ENCODE measurements around the gene CCDC92B. TPM values are rescaled to one million over a fixed set of nuclear protein-coding genes. Genes with fewer than 3 reads are reported as not detected.

The CCDC92B gene
- polyA plus RNA-seq, 2 donors: 0.44 to 1.2 TPM

- H3K9me3 ChIP-seq (ENCODE audit: control insufficient read depth in 2 of 2, insufficient read depth in 1 of 2, low read depth in 1 of 2, low read length in 1 of 2): no peaks in the 10 kb centered on the region
- peak overlapping the region in 1 of 2 donors; percentile 97 for H3K27ac ChIP-seq (ENCODE audit: low read depth in 2 of 2, low read length in 1 of 2)
- peaks cover 0 to 27% of the 10 kb centered on the region in 2 donors for H3K36me3 ChIP-seq (ENCODE audit: control insufficient read depth in 2 of 2, insufficient read depth in 2 of 2, low read length in 1 of 2)
- H3K4me3 ChIP-seq (ENCODE audit: low read depth in 1 of 2, low read length in 2 of 2): no peak overlapping the region
- peaks cover 19 to 33% of the 10 kb centered on the region in 2 donors for H3K4me1 ChIP-seq (ENCODE audit: control insufficient read depth in 2 of 2, insufficient read depth in 2 of 2, low read length in 1 of 2)
- H3K27me3 ChIP-seq (ENCODE audit: control insufficient read depth in 1 of 2, insufficient read depth in 2 of 2, low read length in 2 of 2): no peaks in the 10 kb centered on the region
- 52 to 57% methylated on average over 20 to 21 of the region's 21 CpGs for WGBS, 2 donors
These were observed 42.4 kb downstream of the CCDC92B start for GRCh38 chr17:2706911-2707510.

GRCh38 chr17:2705888-2706795, 43.3 kb downstream of the CCDC92B start:
- H3K36me3 ChIP-seq (ENCODE audit: control insufficient read depth in 2 of 2, insufficient read depth in 2 of 2, low read length in 1 of 2): peaks cover 3 to 36% of the 10 kb centered on the region in 2 donors
- H3K27ac ChIP-seq (ENCODE audit: low read depth in 2 of 2, low read length in 1 of 2): peak overlapping the region in 1 of 2 donors; percentile 23
- no peaks in the 10 kb centered on the region for H3K9me3 ChIP-seq (ENCODE audit: control insufficient read depth in 2 of 2, insufficient read depth in 1 of 2, low read depth in 1 of 2, low read length in 1 of 2)
- no peak overlapping the region for H3K4me3 ChIP-seq (ENCODE audit: low read depth in 1 of 2, low read length in 2 of 2)
- H3K27me3 ChIP-seq (ENCODE audit: control insufficient read depth in 1 of 2, insufficient read depth in 2 of 2, low read length in 2 of 2): no peaks in the 10 kb centered on the region
- WGBS, 2 donors: 87 to 88% methylated on average over 25 of the region's 25 CpGs
- H3K4me1 ChIP-seq (ENCODE audit: control insufficient read depth in 2 of 2, insufficient read depth in 2 of 2, low read length in 1 of 2): peaks cover 19 to 33% of the 10 kb centered on the region in 2 donors

- H3K9me3 ChIP-seq (ENCODE audit: control insufficient read depth in 2 of 2, insufficient read depth in 1 of 2, low read depth in 1 of 2, low read length in 1 of 2): no peaks in the 10 kb centered on the region
- peaks cover 12 to 44% of the 10 kb centered on the region in 2 donors for H3K36me3 ChIP-seq (ENCODE audit: control insufficient read depth in 2 of 2, insufficient read depth in 2 of 2, low read length in 1 of 2)
- H3K27ac ChIP-seq (ENCODE audit: low read depth in 2 of 2, low read length in 1 of 2): no peak overlapping the region
- 80 to 86% methylated on average over 7 of the region's 7 CpGs for WGBS, 2 donors
- H3K4me3 ChIP-seq (ENCODE audit: low read depth in 1 of 2, low read length in 2 of 2): no peak overlapping the region
- H3K4me1 ChIP-seq (ENCODE audit: control insufficient read depth in 2 of 2, insufficient read depth in 2 of 2, low read length in 1 of 2): peaks cover 19 to 27% of the 10 kb centered on the region in 2 donors
- H3K27me3 ChIP-seq (ENCODE audit: control insufficient read depth in 1 of 2, insufficient read depth in 2 of 2, low read length in 2 of 2): no peaks in the 10 kb centered on the region
These were observed 44.2 kb downstream of the CCDC92B start for GRCh38 chr17:2705263-2705662.

- Histone ChIP-seq H3K9me3 (ENCODE audit: control insufficient read depth in 2 of 2, insufficient read depth in 1 of 2, low read depth in 1 of 2, low read length in 1 of 2) (no peaks in the 10 kb centered on the region), H3K36me3 (ENCODE audit: control insufficient read depth in 2 of 2, insufficient read depth in 2 of 2, low read length in 1 of 2) (peaks cover 13 to 48% of the 10 kb centered on the region in 2 donors), H3K27ac (ENCODE audit: low read depth in 2 of 2, low read length in 1 of 2) (no peak overlapping the region), H3K4me1 (ENCODE audit: control insufficient read depth in 2 of 2, insufficient read depth in 2 of 2, low read length in 1 of 2) (peaks cover 15 to 23% of the 10 kb centered on the region in 2 donors), H3K4me3 (ENCODE audit: low read depth in 1 of 2, low read length in 2 of 2) (no peak overlapping the region), H3K27me3 (ENCODE audit: control insufficient read depth in 1 of 2, insufficient read depth in 2 of 2, low read length in 2 of 2) (no peaks in the 10 kb centered on the region)
- 63 to 78% methylated on average over 4 of the region's 4 CpGs for WGBS, 2 donors
These were observed 44.6 kb downstream of the CCDC92B start for GRCh38 chr17:2704890-2705248.

GRCh38 chr17:2704031-2704889, 45.2 kb downstream of the CCDC92B start:
- Histone ChIP-seq H3K36me3 (ENCODE audit: control insufficient read depth in 2 of 2, insufficient read depth in 2 of 2, low read length in 1 of 2) (peaks cover 13 to 49% of the 10 kb centered on the region in 2 donors), H3K27me3 (ENCODE audit: control insufficient read depth in 1 of 2, insufficient read depth in 2 of 2, low read length in 2 of 2) (no peaks in the 10 kb centered on the region), H3K4me3 (ENCODE audit: low read depth in 1 of 2, low read length in 2 of 2) (no peak overlapping the region), H3K4me1 (ENCODE audit: control insufficient read depth in 2 of 2, insufficient read depth in 2 of 2, low read length in 1 of 2) (peaks cover 13 to 22% of the 10 kb centered on the region in 2 donors), H3K27ac (ENCODE audit: low read depth in 2 of 2, low read length in 1 of 2) (no peak overlapping the region), H3K9me3 (ENCODE audit: control insufficient read depth in 2 of 2, insufficient read depth in 1 of 2, low read depth in 1 of 2, low read length in 1 of 2) (no peaks in the 10 kb centered on the region)
- 87% methylated on average over 38 of the region's 38 CpGs for WGBS, 2 donors

- Histone ChIP-seq H3K9me3 (ENCODE audit: control insufficient read depth in 2 of 2, insufficient read depth in 1 of 2, low read depth in 1 of 2, low read length in 1 of 2) (no peaks in the 10 kb centered on the region), H3K4me3 (ENCODE audit: low read depth in 1 of 2, low read length in 2 of 2) (no peak overlapping the region), H3K27ac (ENCODE audit: low read depth in 2 of 2, low read length in 1 of 2) (no peak overlapping the region), H3K27me3 (ENCODE audit: control insufficient read depth in 1 of 2, insufficient read depth in 2 of 2, low read length in 2 of 2) (no peaks in the 10 kb centered on the region), H3K4me1 (ENCODE audit: control insufficient read depth in 2 of 2, insufficient read depth in 2 of 2, low read length in 1 of 2) (peaks cover 8 to 15% of the 10 kb centered on the region in 2 donors), H3K36me3 (ENCODE audit: control insufficient read depth in 2 of 2, insufficient read depth in 2 of 2, low read length in 1 of 2) (peaks cover 13 to 53% of the 10 kb centered on the region in 2 donors)
- 89 to 94% methylated on average over 16 of the region's 16 CpGs for WGBS, 2 donors
These were observed 45.8 kb downstream of the CCDC92B start for GRCh38 chr17:2703606-2704005.

GRCh38 chr17:2703181-2703580, 46.3 kb downstream of the CCDC92B start:
- Histone ChIP-seq H3K4me1 (ENCODE audit: control insufficient read depth in 2 of 2, insufficient read depth in 2 of 2, low read length in 1 of 2) (peaks cover 7 to 11% of the 10 kb centered on the region in 2 donors), H3K4me3 (ENCODE audit: low read depth in 1 of 2, low read length in 2 of 2) (no peak overlapping the region), H3K27me3 (ENCODE audit: control insufficient read depth in 1 of 2, insufficient read depth in 2 of 2, low read length in 2 of 2) (no peaks in the 10 kb centered on the region), H3K36me3 (ENCODE audit: control insufficient read depth in 2 of 2, insufficient read depth in 2 of 2, low read length in 1 of 2) (peaks cover 13 to 57% of the 10 kb centered on the region in 2 donors), H3K27ac (ENCODE audit: low read depth in 2 of 2, low read length in 1 of 2) (no peak overlapping the region), H3K9me3 (ENCODE audit: control insufficient read depth in 2 of 2, insufficient read depth in 1 of 2, low read depth in 1 of 2, low read length in 1 of 2) (no peaks in the 10 kb centered on the region)
- WGBS, 2 donors: 93 to 96% methylated on average over 20 of the region's 20 CpGs

- Histone ChIP-seq H3K27ac (ENCODE audit: low read depth in 2 of 2, low read length in 1 of 2) (no peak overlapping the region), H3K9me3 (ENCODE audit: control insufficient read depth in 2 of 2, insufficient read depth in 1 of 2, low read depth in 1 of 2, low read length in 1 of 2) (no peaks in the 10 kb centered on the region), H3K27me3 (ENCODE audit: control insufficient read depth in 1 of 2, insufficient read depth in 2 of 2, low read length in 2 of 2) (no peaks in the 10 kb centered on the region), H3K4me1 (ENCODE audit: control insufficient read depth in 2 of 2, insufficient read depth in 2 of 2, low read length in 1 of 2) (peaks cover 0 to under 1% of the 10 kb centered on the region in 2 donors), H3K36me3 (ENCODE audit: control insufficient read depth in 2 of 2, insufficient read depth in 2 of 2, low read length in 1 of 2) (peaks cover 19 to 66% of the 10 kb centered on the region in 2 donors), H3K4me3 (ENCODE audit: low read depth in 1 of 2, low read length in 2 of 2) (no peak overlapping the region)
- 85 to 87% methylated on average over 22 of the region's 22 CpGs for WGBS, 2 donors
These were observed 47.3 kb downstream of the CCDC92B start for GRCh38 chr17:2701996-2702741.
